Activated gamma-delta T cell treated with anti-CD3 and anti-CD28 coated beads, Interleukin-2, amount 50 U/mL, for 16 hours (primary cell): Measurements from ENCODE around the gene SLC6A3.
"Not testable (repeated sequence)": the region's sequence is repeated elsewhere in the genome, so short reads cannot be mapped to it uniquely, and the experiment has no call there.

Experiments used
- DNase-seq: peaks from one replicate; pipeline ENCODE4 v3.0.0-alpha.2; 2020; ENCODE audit warnings: low read depth

SLC6A3 gene

DNA sequence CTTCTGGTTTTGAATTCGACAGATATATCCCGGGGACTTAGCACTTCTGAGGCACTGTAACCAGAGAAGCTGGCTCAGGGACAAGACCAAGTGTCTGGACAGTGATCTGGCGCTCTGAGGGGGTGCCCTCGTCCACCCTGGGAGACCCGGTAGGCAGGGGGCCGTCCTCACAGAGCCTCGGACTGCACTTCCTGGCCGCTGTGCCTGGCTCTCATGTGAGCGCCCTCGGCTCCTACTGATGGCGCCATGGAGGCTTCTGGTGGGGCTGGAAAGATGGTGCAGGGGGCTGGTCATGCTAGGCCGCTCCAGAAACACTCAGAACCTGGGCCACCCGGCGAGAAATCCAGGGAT is 18.8 kb upstream of the SLC6A3 start:
- no peak for DNase-seq

DNA sequence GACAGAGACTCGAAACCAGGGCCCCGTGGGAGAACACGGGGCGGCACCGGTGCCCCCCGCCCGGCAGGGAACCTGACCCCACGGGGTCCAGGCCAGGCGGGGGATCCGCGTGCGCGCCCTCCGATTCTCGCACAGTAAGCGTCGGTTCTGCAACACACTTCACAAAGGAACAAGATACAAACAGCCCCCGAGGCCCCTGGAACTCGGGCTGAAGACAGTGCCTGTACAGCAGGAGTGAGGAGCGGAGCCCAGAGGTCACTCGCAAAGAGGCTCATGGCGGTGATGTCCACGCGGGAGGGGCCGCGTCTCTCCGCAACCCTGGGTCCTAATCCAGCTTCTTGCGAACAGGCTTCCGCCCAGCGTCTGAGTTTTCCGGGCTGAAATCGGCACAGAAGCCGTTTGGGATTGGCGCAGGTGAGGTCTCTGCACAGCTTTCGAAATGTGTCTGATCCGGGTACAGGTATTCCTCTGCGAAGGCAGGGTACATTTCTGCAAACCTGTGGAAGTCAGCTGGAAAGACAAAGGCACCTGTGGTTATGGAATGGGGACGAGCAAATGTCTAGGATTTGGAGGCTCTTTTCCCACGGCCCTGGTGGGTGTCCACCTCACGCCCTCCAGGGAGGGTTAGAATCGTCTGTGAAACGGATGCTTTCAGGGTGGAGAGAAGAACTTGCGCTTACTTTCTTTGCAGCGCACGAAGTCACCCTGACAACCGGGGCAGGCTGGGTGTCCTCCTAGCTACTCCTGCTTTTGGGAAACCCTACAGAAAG is 18.3 kb upstream of the SLC6A3 start:
- DNase-seq = no peak

DNA sequence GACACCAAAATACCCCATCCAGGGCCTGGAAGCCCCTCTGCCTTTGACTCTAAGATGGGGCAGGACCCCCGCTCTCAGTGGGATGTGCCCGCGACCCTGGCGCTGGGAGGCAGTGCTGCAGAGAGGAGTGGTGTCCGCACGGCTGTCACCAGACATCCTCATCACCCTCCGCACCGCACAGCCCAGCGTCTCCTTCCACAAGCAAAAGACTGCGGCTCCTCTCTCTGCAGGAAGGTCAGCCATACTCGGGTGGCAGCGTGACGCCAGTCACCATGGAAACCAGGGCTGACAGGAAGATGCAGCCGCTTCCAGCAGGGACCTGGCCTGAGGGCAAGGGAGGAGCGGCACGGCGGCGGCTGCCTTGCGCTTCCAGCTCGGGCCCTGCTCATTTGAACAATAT is 17.1 kb upstream of the SLC6A3 start:
- DNase-seq = no peak

DNA sequence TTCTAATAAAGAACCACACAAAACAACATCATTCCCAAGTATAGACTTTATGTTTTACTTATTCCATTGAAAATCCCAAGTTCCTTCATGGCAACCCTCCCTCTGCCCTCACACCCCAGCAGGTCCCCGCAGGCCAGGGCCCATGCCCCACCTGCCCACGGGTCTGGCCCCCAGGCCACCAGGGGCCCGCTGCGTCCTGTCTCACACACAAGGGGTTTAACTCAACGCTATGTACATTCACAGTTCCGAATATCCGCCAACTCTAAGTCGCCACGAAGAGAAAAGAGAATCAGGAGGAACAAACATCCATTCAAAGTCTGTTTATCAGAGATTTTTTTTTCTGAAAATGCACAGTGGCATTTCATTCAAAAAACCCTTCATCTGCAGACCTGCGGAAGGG is 16.2 kb upstream of the SLC6A3 start:
- no peak for DNase-seq

DNA sequence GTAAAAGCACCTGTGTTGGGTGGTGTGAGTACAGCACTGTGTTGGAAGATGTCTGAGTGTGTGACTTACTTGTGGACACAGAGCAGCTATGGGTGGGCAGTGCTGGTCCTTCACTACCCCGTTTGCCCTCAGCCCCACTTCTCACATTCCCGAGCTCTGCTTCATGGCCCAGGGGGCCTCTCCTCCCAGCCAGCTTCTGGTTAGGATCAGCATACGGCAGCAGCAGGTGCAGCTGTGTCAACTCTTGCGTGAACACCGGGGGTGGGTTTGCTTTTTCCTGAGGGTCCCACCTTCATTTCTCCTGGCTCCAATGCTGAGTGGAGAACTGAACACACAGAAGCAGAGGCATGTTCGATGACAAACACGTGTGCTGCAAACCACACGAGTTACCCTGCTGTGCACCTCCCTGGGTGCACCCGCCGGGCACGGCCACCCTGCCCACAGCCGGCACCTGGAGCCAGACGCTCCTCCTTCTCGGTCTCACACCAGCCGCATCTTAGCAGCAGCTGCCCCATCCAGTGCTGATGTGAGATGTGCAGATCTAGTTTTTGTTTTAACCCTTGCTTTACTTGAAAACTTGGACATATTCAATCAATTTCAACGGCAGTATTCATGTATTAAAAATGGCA is 14.9 kb upstream of the SLC6A3 start:
- DNase-seq = no peak

DNA sequence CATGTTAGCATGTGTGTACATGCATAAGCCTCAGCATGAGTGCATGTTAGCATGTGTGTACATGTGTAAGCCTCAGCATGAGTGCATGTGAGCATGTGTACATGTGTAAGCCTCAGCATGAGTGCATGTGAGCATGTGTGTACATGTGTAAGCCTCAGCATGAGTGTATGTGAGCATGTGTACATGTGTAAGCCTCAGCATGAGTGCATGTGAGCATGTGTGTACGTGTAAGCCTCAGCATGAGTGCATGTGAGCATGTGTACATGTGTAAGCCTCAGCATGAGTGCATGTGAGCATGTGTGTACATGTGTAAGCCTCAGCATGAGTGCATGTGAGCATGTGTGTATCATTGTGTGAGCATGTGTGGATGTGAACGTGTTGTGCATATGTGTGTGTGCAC is 14.2 kb upstream of the SLC6A3 start:
- DNase-seq = not testable (repeated sequence)

DNA sequence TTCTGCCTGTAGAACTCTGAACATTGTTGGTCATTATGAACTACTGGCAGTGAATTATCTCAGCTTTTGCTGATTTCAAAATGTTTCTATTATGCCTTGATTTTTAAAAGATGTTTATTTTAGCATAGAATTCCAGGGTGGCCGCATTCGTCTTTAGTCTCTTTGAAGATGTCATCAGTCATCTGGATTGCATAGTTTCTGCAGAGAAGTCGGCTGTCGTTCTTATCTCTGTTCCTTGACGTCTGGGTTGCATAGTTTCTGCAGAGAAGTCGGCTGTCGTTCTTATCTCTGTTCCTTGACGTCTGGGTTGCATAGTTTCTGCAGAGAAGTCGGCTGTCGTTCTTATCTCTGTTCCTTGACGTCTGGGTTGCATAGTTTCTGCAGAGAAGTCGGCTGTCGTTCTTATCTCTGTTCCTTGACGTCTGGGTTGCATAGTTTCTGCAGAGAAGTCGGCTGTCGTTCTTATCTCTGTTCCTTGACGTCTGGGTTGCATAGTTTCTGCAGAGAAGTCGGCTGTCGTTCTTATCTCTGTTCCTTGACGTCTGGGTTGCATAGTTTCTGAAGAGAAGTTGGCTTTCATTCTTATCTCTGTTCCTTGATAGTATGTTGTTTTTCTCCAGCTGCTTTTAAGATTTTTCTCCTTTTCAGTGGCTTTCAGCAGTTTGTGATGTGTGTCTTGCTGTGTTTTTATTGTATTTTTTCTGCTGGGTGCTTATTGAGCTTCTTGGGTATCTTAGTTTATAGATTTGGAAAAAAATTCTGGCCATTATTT is 11.1 kb upstream of the SLC6A3 start:
- not testable (repeated sequence) for DNase-seq

DNA sequence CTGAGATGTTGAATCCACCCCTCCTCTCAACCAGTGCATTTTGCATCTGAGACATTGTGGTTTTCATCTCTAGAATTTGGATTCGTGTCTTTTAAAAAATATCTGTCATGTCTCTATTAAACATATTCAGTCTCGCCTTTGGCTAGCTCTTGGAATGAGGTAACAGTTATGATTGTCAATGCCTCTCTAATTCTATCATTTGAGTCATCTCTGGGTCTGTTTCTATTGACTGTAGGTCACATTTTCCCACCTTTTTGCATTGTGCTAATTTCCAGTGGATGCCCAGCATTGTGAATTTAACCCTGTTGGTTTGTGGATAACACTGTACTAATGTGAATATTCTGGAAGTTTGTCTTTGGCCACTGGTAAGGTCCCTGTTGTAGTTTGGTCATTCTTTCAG is 8.4 kb upstream of the SLC6A3 start:
- DNase-seq = no peak

DNA sequence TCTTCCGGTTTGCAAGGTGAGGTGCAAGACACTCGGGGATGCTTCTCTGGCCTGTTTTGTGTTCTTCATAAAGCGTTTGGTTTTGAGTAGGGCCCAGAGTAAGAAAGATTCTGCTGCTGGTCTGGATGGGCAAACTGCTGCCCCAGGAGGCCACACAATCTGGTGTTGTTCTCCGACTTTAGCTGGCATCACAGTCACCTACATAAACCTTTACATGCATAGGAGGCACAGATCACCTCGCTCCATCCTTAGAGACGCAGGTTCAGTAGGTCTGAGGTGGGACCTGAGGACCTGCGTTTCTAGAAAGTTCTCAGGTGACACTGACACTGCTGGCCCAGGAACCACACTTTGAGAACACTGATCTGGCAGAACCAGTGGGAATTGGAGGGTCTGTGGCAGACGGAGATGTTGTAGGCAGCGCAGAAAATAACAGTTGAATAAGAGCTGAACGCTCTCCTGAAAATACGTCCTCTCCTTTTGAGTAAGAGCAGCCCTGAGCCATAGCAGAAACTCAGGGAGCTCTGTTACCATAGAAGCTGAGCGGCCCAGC is 3.9 kb upstream of the SLC6A3 start:
- DNase-seq = no peak

DNA sequence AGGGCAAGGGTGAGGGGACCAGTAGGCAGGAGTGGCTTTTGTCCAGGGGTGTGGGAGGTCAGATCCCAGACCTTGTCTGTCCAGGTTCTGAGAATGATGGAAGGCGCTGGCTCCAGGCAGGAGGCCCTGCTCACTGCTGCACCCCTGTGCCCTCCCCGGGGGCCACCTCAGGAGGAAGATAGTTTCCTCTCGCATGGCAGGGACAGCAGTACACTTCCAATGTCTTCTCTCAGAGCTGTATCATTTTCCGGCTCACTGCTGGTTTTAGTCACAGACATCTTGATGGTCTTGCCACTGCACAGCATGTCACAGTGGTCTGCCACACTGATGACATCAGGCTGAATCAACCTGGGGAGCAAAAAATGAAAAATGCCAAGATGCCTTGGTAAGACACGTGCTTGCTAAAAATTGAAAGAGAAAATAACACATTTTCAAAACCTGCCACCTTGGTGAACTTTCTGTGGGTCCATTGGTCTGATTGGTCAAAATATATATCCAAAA is 3.3 kb upstream of the SLC6A3 start:
- peak; percentile 31 for DNase-seq

DNA sequence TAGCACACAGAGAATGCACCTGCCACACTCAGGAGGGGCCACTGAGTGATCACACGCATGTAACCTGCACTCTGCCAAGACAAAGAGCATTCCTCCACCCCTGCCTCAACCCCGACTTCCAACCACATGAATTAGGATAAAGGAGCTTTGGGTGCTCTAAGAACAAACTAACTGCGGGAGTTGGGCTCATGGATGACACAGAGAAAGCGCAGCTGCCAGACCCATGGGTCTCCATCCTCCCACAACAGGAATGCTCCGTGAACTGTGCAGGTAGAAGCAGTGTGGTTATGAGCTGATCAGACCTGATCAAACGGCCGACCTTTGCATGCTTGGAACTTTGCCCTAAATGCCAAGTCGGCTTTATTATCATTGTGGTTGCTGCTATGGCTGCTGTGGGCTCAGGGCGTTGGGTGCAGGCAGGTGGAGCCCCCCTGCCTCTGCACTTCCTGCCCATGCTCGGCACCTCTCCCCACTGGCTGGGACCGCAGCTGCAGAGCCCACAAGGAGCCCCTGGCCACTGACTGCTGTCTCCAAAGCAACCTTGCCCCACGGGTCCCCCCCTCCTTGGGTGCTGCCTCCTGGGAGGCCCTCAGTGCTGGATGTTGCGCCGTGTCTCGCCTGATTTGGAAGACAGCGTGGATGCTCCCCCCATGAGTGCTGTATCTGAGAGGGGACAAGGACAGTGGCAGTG is 2.6 kb upstream of the SLC6A3 start:
- DNase-seq = peak; percentile 39

DNA sequence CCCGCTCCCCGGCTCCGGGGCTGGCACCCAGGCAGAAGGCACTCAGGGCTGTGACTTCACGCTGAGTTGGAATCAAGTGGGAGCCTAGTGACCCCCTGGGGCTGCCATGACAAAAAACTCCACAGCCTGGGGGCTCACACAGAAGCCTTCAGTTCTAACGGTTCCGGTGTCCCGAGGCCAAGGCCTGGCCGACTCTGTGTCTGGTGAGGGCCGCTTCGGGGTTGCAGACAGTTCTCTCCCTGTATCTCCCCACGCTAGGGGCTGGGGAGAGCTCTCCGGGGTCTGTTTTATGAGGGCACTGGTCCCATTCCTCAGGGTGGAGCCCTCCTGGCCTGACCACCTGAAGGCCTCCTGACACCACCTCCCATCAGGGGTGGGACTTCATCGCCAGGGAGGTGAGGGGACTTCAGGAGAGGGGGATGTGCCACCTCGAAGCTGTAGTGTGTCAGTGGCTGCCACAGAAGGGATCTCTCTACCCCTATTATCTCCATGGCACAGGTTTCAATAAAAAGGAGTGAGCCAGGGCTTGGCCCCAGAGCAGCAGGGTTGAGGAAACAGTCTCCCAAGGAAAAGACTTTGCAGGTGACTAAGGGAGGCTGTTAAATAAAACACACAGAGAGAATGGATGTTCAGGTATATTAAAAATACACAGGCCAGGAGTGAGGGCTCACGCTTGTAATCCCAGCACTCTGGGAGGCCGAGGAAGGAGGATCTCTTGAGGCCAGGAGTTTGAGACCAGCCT is 1.5 kb upstream of the SLC6A3 start:
- no peak for DNase-seq

DNA sequence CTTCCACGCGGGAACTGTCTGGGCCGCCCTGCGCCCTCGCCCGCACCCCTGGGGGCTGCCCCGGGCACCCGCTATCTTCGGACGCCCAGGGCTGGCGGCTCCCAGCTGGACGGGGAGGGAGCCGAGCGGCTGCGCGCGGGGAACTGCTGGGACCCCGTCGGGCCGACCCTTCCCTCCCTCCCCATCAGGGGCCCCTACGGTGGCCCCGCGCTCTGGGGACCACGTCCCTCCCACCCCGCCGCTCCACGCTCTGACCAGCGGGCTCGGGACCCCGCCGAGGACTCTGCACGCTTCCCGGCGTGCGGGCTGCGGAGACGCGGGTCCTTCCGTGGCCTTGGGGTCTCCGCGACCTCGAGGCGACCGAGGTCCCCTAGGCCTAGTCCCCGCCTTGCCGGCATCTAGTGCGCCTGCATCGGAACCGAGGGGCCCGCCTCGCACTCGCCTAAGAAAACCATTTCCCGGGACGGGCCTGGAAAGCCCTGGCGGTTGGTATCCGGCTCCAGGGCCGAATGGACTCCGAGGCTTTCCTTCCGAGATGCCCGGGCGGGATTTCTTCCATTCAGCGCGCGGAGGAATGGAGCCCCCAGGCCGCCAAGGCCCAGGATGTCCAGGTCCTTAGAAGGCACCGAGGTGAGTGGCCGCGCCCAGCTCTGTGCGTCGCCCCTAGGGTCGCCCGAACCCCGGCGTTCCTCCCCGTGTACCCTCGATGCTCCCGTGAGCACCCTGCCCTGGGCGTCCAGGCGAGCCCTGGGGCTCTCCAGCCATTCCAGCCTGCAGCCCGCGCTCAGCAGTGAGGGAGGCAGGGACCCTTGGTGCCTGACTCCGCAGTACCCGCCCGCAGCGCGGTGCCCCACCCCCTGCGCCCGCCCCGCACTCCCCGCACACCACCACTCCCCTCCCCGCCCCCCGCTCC is 705 bp upstream of the SLC6A3 start:
- no peak for DNase-seq

DNA sequence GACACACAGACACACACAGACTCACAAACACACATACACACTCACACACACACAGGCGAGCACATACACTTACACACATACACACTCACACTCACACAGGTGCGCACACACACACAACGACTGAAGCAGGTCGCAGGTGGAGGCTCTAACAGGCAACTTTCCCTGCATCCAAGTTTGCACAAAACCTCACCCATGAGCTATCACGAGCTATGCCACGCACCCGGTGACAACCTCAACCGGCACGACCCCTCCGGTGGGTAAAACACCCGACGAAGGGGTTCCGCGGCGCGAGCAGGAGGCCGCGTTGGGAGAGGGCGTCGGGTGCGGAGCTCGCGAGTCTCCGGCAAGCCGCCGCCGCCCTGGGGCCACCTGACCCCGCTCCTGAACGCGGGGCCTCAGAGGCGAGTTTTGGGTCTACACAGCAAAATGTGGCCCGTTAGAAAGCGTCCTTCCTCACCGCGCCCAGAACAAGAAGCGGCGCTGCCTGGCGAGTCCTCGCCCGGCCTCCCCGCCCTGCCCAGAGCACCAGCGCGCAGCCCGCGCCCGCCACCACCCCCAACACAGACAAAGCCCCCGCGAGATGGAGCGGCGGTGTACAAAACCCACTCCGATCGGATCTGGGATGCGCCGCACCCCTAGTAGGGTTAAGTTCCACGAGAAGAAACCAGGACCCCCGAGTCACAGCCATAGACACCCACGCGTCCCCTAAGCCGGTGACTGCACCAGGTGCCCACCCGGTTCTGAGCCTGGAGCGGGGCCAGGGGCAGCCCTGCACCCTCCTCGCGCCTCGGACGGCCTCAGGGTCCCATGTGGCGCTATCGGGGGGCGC is 665 bp downstream of the SLC6A3 start:
- no peak for DNase-seq

DNA sequence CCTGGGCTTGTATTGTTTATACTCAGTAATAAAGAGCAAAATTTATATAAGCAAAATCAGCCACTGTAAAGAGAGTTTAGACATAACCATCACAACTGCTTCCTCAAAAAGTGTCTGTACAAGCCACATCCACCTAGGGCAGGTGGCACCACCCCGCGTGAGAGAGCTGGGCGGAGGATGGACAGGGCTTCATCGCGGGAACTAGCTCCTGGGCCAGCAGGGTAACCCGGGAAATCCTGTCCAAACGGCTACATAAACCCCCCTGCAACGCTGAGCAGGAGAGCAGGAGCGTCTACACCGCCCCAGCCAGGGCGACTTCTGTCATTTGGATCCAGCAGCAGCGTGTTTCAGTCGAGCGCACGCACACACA is 1.3 kb downstream of the SLC6A3 start:
- no peak for DNase-seq

DNA sequence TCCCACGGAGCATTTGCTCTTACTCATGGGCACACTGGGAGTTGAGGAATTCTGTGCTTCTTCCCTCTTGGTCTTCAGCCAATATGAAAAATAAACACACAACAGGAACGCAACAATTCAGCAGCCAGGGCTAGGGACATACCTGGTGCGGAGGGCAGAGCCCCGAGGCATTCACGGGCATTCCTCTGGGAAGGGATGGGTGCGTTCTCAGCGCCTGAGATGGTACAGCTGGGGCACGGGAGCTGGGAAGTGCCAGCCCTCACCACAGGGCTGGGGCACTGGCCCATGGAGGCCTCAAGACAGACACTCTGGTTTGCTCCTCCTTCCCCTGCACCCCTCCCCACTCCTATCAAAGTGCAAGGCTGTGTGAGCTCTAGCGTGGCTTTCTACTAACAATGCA is 2.1 kb downstream of the SLC6A3 start:
- no peak for DNase-seq

DNA sequence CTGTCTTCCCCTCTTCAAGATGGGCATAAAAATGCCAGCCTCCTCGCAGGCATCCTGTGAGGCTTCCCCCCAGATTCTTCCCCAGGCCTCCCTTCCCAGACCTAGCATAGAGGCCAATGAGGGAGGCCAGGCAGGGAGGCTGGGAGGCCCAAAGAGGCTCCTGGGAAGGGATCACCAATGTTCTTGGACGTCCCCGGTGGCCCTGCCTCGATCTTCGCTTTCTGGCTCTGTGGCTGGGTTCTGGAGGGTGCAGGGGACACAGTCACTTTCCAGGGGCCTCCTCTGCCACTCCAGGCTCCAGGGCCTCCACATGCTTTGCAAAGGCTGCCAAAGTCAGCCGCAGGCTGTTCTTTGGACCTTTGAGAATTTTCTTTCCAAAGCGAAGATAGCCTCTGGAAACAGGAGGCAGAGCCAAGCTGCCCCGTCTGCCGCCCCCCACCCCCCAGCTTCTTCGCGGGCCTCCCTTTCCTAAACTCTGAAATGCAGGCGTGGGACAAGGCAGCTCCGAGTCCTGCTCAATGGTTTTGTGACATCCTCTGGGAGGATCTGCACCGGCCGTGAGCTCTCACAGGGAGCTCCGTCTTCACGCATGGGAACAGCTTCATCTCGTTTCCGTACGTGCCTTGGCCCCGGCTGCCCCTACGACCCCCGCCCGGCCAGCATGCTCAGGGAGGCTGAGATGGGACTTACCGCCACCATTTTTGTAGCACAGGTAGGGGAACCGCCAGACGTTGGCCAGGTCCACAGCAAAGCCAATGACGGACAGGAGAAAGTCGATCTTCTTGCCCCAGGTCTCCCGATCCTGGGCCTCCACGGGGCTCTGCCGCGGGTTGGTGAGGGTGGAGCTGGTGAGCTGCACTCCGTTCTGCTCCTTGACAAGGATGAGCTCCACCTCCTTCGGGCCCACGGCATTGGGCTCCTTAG is 2.8 kb downstream of the SLC6A3 start:
- DNase-seq = no peak

DNA sequence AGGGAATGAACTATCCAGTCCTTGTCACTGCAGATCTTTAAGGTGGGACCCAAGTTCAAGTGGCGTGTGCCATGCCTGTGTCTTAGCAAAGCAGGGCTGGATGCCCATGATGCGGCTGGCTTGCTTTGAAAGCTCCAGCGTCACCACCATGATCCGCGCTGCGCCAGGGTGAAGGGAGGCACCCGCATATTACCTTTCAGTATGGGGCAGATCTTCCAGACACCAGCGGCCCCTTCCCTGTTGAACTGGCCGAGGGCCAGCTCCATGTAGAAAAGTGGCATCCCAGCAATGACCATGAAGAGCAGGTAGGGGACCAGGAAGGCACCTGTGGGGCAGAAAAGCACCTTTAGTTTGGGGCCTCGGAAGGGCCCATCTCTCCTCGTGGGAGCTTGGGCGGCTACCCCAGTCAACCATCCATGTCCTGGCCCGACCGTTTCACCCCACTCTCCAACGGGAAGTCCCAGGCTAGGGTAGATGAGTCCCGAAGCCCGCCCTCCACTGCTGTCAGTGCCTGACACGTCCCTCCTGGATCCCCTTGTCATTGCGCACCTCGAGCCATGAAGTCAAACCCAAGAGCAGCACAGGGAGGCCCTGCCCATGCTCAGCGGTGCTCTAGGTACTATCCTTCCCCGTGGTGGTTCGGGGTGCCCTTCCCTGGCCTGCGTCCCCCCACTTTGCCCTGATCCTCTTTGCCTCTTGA is 3.9 kb downstream of the SLC6A3 start:
- DNase-seq = no peak
